Kasumi-1 (cell line): ENCODE results near the gene EXOSC10.
"Not testable (repeated sequence)": the region's sequence is repeated elsewhere in the genome, so short reads cannot be mapped to it uniquely, and the experiment has no call there.

Experiments used
- DNase-seq, 2 experiments: peaks; one replicate each; lab custom pipeline; 2025; lab: John Stamatoyannopoulos, UW

Gene EXOSC10

GRCh38 chr1:11061652-11062365 lies 37.9 kb downstream of the EXOSC10 start:
- DNase-seq = peak in 1 of 2 experiments; percentile 34

- peak; percentile 70 to 82 for DNase-seq
Measured at GRCh38 chr1:11059968-11060830, 39.5 kb downstream of the EXOSC10 start, which contains the start of gene SRM. SRM (minus strand) TSS chr1:11060018; CDS start chr1:11059943, 75 bp downstream.

GRCh38 chr1:11059155-11059967 lies 40.3 kb downstream of the EXOSC10 start:
- DNase-seq = no peak

GRCh38 chr1:11058595-11059154 lies 41.0 kb downstream of the EXOSC10 start:
- no peak for DNase-seq

GRCh38 chr1:11058026-11058425 lies 41.6 kb downstream of the EXOSC10 start:
- no peak for DNase-seq

GRCh38 chr1:11057477-11057876 lies 42.2 kb downstream of the EXOSC10 start:
- DNase-seq = no peak

GRCh38 chr1:11056504-11056903 lies 43.2 kb downstream of the EXOSC10 start:
- no peak for DNase-seq

- no peak for DNase-seq
Measured at GRCh38 chr1:11055676-11056075, 44.0 kb downstream of the EXOSC10 start.

GRCh38 chr1:11054666-11055065 lies 45.0 kb downstream of the EXOSC10 start:
- no peak for DNase-seq

- no peak for DNase-seq
Measured at GRCh38 chr1:11054181-11054580, 45.5 kb downstream of the EXOSC10 start.

GRCh38 chr1:11053758-11054137 lies 45.9 kb downstream of the EXOSC10 start:
- DNase-seq = peak; percentile 42 to 47

- no peak for DNase-seq
Measured at GRCh38 chr1:11052839-11053757, 46.6 kb downstream of the EXOSC10 start.

- DNase-seq = peak; percentile 86 to 90
Measured at GRCh38 chr1:11051781-11052511, 47.7 kb downstream of the EXOSC10 start.

- DNase-seq = not testable (repeated sequence)
Measured at GRCh38 chr1:11051121-11051520, 48.5 kb downstream of the EXOSC10 start.

- no peak for DNase-seq
Measured at GRCh38 chr1:11046625-11047365, 52.9 kb downstream of the EXOSC10 start, which contains the start of gene MASP2. MASP2 (minus strand) TSS chr1:11047239; CDS start chr1:11047207, 32 bp downstream.

- no peak for DNase-seq
Measured at GRCh38 chr1:11046270-11046566, 53.5 kb downstream of the EXOSC10 start.

GRCh38 chr1:11045428-11046269 lies 54.0 kb downstream of the EXOSC10 start:
- DNase-seq = no peak

GRCh38 chr1:11044849-11045427 lies 54.7 kb downstream of the EXOSC10 start:
- DNase-seq = no peak
